Activated T-cell treated with anti-CD3 and anti-CD28 coated beads for 24 hours (primary cell): ENCODE results near the gene KCTD13.
"Not testable (repeated sequence)": the region's sequence is repeated elsewhere in the genome, so short reads cannot be mapped to it uniquely, and the experiment has no call there.

Source experiments
- DNase-seq: peaks from one replicate; pipeline ENCODE4 v3.0.0-alpha.2; 2020; ENCODE audit warnings: low read depth

The KCTD13 gene

DNA sequence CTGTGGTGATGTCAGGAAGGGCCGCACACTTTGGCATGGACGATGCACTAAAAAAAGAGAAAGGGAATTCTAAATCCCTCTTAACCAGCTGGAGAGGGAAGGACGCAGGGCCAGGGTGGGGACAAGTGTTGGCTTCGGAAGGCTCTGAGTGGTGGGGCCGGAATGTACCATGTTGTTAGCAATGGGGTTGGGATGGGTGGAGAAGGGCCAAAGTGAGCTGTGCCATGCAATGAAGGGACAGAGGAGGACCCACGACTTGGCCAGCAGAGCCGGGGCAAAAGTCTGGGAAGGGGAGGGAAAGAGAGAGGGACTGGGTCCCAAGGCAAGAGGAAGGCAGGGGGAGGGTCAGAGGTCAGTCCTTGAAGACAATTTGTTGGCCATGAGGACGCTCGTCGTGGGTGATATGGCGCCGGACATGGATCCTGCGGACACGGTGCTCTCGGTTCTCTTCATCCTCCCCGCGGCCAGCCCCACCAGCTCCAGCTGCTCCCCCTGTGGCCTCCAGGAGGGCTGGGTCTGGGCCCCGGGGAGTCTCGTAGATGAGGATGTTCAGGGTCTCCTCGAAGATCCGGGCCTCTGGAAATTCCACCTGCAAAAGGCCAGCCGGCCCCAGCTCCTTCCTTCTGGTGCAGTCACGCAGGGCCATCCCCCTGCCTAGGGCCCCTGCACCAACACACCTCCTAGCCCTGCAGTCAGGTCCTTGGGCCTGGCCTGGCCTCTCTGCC, 19.3 kb downstream of the KCTD13 start:
- no peak for DNase-seq

DNA sequence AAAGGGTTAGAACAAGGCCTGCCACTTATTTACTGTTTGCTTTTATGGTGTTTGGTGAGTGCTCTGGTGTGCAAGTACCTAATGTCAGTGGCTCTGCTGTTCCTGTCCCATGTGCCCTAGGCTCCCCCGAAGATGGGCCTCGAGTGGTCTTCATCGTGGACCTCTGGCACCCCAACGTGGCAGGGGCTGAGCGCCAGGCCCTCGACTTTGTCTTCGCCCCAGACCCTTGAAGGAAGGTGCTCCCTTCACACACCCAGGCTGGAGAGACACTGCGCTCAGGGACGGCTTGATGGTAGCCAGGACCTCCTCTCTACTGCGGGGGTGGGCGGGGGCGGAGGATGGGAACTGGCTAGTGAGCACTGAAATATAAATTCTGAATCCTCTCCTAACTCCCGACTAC, 20.4 kb downstream of the KCTD13 start:
- DNase-seq = no peak

DNA sequence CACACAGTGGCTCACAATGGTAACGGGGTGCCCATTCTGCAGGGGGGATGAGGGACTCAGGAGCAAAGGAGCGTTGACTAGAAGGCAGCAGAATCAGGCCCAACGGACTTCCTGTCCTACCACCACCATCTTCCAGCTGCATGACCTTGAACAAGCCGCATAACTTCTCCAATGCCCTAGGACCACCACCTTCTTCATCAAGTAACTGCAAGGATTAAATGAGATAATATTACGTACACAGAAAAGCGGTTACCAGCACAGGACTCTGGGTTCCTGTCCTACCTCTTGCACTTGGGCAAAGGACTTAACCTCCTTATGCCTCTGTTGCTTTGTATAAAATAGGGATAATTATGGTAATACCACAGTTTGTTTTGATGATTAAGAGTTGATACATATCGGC, 21.1 kb downstream of the KCTD13 start:
- no peak for DNase-seq

DNA sequence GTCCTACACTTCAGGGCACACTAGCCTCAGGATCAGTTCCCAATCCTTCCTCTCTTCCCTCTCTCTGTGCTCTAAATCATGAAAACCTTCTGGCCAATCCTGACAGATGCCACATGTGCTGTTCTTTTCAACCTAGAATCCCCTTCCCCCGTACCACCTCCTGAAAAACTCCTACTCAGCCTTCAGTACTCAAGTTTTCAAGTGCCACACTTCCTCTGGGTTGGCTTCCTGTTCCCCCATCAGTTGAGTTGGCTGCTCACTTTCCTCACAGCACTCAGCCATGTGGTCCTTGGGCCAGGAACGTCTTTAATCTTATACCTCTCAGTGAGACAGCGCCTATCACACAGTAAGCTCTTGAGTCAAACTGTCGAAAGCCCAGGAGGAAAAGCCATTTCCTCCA, 22.4 kb downstream of the KCTD13 start:
- no peak for DNase-seq

DNA sequence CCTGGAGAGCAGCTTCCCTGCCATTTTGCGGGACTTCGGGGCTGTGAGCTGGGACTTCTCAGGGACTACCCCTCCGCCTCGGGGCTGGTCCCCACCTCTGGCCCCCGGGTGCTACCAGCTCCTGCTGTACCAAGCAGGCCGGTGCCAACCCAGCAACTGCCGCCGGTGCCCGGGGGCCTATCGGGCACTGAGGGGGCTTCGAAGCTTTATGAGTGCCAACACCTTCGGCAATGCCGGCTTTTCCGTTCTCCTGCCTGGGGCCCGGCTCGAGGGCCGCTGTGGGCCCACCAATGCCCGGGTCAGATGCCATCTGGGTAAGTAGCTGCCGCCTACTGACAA, 24.4 kb downstream of the KCTD13 start:
- DNase-seq = no peak

DNA sequence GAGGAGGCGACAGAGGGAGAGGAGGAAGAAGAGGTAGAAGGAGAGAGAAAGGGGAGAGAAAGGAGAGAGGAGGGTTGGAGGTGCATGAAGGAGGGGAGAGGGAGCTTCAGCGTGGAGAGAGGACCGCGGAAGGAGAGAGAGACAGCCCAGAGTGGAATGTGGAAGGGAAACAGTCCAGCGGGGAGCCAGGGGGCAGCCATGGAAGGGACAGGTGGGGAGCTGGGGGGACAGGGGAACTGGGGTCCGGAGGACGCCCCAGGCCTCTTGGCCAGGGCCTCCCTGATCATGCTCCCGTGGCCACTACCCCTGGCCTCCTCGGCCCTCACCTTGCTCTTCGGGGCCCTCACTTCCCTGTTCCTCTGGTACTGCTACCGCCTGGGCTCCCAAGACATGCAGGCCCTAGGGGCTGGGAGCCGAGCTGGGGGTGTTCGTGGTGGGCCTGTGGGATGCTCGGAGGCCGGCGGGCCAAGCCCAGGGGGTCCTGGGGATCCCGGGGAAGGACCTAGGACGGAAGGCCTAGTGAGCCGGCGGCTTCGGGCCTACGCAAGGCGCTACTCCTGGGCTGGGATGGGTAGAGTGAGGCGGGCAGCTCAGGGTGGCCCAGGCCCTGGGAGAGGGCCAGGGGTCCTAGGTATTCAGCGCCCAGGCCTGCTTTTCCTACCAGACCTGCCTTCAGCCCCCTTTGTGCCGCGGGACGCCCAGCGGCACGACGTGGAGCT, 25.0 kb downstream of the KCTD13 start:
- no peak for DNase-seq

DNA sequence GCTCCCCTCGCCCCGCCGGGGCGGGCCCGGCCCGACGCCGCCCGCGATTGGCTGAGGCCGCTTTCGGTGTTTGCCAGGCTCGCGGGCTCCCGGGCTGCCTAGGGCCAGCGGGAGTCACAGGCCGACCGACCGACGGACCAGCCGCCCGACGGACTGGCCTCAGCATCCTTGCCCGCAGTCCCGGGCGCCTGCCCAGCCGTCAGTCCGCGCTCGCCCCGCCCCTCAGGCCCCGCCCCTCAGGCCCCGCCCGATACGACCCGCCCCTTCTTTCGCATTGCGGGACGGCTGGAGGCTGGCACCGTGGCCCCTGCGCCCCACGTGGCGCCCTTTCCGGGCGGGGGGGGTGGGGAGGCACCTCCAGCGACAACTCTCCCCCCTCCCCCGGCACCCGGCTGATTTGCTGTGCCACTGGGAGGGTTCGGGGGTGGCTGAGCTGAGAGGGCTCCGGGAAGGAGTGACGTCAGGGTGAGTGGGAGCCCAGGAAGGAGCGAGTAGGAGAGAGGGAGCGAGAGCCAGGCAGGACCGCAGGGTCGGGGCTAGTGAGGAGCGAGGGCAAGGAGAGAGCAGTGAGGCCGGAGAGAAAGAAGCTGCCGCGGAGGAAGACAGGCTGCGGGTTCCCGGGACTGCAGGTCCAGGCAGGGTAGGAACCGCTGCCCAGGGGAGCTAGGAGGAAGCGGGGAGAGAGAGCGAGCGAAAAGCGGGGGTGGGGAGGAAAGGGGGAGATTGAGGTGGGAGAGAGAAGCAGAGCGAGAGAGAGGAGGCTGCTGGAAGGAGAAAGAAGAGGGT, 25.7 kb downstream of the KCTD13 start, which contains the start of gene ASPHD1:
TSS of gene ASPHD1 (plus strand) at position 387 of the 786 bp plus-strand sequence. CDS start 484 bp downstream, outside the sequence.
- peak; percentile 49 for DNase-seq

DNA sequence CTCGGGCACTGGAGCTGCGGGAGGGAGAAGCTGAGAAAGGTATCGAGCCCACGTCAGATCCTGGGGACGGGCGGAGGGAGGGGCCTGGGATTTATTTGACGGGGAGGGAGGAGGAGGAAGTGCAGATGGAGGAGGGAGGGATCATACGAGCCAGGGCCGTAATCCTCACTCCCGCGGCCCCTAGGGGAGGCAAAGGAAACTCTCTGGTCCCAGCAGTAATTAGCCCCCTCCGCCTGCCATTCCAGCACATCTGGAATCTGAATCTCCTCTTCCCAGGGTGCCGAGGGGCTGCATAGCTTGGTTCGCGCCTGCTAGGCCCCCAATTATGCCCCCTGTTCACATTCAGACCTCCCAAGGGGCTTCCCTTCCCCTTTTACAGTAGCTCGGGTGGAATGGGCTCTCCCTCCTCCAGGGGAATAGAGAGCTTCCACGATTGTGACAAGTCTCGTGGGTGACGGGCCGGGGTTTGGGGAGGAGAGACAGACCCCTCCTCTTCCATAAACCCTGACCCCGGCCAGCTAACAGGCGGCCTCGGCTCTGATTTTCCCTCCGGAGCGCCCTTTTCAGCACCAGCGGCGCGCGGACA, 26.4 kb downstream of the KCTD13 start, which contains the start of gene SEZ6L2:
TSS of gene SEZ6L2 (minus strand) at position 35 of the 586 bp plus-strand sequence. CDS start 531 bp downstream, outside the sequence.
- peak; percentile 64 for DNase-seq

DNA sequence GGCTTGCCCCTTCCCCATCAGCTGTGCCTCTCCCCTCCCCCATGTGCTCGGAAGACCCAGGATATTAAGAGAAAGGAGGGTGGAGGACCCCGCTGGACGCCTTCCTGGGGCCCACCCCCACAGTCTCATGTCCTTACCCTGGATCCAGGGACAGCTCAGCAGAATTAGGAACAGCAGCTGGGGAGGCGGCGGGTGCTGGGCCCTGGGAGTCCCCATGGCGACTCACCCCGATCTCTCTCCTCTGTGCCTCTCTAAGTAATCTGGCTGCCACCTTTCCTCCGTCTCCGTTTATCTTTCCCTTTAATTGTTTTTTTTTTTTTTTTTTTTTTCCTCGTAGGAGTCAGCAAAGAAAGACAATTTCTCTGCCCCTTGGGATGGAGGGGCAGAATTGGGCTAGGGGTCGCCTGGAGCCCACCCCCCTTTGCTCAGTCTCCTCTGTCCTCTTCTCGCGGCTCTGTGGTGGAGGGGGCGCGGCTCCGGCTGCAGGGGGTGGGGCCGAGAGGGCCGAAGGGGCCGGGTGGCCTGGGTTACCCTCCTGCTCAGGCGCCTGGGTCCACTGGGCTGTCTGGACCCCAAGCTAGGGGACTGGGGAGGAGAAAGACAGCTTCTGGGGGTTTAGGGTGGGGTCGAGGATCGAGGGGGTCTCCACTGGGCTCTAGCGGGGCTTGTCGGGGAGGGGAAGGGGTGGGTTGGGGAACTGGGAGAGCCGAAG, 27.1 kb downstream of the KCTD13 start:
- no peak for DNase-seq

DNA sequence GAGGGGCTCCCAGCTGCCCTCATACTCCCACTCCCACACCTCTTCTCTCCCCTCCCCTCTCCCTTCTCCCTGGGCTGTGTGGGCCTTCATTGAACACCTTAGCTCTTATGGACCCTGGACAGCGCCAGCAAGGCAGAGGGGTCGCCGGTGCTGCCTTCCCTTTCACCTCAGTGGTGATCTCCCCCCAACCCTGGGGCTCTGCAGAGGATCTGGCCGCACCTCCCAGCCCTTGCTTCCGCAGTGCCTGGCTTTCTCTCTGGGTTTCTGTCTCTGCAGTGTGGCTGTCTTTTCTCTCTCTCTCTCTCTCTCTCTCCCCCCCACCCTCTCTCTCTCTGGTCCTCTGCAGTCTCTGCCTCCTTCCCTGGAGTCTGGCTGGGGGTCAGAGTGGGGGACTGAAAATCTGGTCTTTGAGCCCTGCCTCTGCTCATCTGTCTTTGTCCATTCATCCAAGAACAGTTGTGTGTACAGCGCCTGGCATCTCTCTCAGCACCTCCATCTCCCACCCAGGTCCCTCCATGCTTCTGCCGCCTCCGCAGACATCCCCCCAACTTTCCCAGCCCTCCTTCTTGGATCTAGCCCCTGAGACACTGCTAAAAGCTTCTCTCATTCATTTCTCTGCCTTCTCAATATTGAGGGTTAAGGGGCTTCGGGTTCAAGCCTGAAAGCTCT, 27.8 kb downstream of the KCTD13 start:
- DNase-seq = no peak

DNA sequence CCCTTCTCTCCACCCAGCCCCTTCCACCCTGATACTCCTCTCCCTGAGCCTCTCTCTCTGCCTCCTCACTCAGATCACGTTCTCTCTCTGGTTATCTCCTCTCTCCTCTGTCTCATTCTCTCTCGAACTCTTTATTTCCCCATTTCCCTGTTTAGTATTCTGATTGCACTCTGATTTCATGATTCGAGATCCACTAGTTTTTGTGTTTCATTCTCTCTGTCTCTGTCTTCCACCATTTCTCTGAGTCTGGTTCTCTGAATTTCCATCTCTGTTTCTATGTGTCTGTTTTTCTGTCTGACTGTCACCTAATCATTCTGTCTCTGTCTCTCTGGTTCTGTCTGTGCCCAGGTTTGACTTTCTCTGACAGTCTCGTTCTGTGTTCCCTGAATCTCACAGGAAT, 28.7 kb downstream of the KCTD13 start:
- no peak for DNase-seq

DNA sequence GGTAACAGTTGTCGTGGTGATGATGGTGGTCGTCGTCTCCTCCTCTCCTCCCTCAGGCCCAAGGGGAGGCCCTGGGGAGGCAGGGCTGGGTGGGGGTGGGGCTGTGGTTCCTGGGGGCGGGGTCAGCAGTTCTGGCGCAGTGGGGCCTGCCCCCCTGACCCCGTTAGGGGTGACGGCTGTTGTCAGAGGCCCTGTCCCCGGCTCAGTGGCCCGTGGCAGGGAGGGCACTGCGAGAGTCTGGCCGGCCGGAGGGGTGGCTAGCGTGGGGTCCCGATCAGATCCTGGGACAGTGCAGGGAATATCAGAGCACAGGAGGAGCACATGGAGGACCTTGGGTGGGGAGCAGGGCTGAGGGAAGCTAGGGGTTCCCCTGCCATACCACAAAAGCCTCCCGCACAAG, 29.2 kb downstream of the KCTD13 start:
- no peak for DNase-seq

DNA sequence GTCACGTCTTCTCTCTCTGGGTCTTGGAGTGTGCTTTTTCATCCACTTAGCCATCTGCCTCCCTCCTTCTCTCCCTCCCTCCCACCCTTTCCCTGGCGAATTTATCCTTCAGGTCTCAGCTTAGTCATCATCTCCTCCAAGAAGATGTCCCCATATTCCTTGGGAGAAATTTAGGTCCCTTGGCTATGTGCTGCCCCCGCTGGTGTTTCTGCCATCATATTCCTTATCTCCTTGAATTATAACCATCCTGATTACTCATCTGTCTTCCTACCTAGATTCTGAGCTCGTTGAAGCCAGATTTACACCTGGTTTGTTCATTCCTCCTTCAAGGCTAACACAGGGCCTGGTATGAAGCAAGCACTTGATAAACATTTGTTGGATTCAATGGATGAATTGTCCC, 31.7 kb downstream of the KCTD13 start:
- no peak for DNase-seq

DNA sequence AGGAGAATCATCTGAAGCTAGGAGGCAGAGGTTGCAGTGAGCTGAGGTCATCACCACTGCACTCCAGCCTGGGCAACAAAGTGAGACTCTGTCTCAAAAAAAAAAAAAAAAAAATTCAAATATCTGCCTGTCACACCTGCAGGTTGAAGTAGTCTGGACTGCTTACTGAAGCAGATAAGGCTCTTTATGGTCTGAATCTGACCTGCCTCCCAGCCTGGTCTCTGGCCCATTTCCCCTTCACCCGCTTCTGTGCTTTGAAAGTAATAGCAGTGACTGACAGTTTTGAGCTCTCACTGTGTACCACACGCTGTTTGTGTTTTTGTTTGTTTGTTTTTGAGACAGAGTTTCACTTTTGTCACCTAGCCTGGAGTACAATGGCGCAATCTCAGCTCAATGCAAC, 32.5 kb downstream of the KCTD13 start:
- no peak for DNase-seq

DNA sequence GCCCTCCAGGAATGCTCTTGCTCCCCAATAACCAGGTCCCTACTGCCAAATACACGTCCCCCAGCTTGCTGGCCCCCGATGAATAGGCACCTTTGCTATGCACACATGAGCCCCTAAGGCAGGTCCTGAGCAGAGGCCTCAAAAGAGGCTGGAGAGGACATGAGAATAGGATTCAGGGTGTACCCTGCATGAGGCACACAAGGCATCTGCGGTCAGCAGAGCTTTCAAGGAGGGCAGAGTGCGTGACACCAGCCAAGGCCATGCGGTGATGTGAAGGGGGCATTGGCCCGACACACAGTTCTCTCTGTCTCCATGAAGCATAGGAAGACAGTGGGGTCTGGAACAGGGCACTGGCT, 33.6 kb downstream of the KCTD13 start:
- DNase-seq = no peak

DNA sequence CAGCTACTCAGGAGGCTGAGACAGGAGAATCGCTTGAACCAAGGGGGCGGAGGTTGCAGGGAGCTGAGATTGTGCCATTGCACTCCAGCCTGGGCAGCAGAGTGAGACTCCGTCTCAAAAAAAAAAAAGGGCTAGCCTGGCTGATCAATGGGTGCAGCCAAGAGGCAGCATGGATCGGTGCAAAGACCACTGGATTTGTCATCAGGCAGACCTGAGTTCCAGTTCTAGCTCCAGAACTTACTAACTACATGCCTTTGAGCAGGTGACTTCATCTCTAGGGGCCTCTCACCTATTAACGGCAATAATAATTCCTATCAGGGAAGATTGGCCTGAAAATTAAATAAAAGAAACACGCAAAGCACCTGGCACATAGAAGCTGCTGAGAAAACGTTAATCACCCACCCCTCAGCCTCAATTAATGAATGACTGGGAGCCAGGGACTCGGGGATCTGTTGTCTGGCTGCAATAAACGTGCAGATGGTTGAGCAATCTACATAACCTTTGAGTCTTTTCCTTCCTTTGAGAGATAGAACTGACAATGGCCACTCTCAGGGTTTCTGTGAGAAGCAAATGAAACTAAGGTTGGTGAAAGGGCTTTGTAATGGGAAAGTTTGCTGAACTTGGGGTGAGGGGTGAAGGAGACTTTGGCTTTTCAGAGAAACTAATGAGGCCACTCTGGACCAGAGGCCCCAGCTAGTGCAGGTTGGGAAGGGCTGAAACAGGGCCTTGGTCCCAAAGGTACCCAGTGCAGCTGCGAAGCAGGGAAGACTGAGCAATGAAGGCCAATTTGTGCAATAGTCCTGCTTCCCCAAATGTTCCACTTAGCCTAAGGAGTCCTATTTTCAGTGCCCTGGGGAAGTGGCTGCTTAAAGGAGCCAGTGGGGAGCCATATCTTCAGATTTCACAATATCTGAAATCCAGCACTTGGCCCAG, 34.2 kb downstream of the KCTD13 start:
- DNase-seq = no peak

DNA sequence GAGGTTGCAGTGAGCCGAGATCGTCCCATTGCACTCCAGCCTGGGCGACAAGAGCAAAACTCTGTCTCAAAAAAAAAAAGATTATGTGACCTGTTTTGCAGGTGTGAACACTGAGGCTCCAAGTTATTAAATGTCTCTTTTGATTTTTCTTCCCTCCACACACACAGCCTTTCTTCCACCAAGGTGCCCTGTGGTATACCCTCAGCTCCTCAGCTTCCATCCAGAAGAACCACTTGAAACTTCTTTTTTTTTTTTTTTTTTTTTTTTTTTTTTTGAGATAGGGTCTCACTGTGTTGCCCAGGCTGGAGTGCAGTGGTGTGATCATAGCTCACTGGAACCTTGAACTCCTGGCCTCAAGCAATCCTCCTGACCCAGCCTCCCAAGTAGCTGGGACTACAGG, 36.7 kb downstream of the KCTD13 start:
- not testable (repeated sequence) for DNase-seq

DNA sequence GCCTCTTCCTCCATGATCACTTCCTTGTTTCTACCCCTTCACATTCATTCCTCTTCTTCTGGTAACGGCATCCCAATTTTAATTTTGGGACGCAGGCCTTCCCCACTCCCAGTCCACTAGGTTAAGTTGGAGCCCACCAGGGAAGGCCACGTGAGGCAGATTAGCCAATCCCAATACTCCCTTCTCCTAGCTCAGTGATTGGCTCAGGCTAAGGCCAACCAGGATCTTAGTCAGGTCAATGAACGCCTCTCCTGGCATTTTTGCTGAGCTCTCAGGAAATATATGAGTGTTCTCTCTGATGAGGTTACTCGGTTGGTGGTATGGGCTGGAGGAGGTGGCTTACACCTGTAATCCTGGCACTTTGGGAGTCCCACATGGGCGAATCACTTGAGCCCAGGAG, 42.0 kb downstream of the KCTD13 start:
- DNase-seq = no peak

DNA sequence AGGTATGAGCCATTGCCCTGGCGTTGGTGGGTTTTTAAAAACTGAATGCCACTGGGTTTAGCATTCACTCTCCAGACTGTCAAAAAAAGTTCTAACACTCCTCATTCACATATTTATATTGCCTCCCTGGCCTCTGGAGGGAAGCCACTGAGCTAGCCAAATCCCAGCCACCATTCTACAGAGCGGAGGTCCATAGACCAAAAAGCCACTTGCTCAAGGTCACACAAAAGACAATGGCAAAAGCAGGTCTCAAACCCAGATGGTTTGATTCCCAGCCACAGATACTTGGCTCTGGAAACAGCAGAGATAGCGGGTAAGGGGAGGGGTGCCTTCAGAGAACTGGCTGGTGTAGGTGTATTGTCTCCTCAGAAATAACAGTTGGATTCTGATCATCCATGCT, 45.0 kb downstream of the KCTD13 start:
- no peak for DNase-seq

DNA sequence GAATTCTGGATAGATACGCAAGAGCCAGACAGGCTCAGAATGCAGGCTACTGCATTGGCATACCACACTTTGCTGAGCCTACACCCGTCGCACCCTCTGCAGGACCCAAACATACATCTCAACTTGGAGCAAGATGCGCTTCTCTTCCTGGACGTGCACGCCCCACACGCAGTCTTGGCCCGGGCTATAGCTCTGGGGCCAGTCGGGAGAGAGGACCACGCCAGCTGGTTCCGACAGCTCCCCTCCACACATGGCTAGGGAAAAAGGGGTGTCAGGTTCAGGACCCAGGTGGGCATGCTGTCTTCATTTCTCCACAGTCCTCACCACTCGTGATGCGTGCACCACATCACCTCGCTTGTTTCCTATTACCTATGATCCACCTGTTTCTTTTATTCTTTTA, 47.9 kb downstream of the KCTD13 start:
- DNase-seq = no peak
